Mesangial cell (primary cell): Measurements from ENCODE around the gene E2F3. TPM values are rescaled to one million over a fixed set of nuclear protein-coding genes. Genes with fewer than 3 reads are reported as not detected.

ENCODE experiments used
- total RNA-seq: library from RNA; depleted of rRNA; stranded (reverse); fragments of >200 nt; gene quantifications from 2 replicates; pipeline ENCODE4 v1.2.3, GENCODE V29; 2015

The E2F3 gene
- 7.2 and 9.5 TPM in 2 replicates for total RNA-seq

GRCh38 chr6:20401205-20402091 lies at the start of gene E2F3:
TSS of gene E2F3 (plus strand) at chr6:20401879. CDS start at chr6:20402233, 354 bp downstream.

GRCh38 chr6:20534295-20535262 lies 132.9 kb downstream of the E2F3 start, which contains the start of gene CDKAL1:
TSS of gene CDKAL1 (plus strand) at chr6:20534457. CDS start at chr6:20546351, 11,894 bp downstream.

Other genes with a start within 250 kb of the E2F3 start
- gene MBOAT1, start 189.4 kb upstream of the E2F3 start, total RNA-seq = 3.8 and 6.5 TPM in 2 replicates
- gene CDKAL1, start 132.6 kb downstream of the E2F3 start, total RNA-seq = 9.9 and 12.2 TPM in 2 replicates